SJCRH30 (cell line): ENCODE data around the gene SRP9. TPM values are rescaled to one million over a fixed set of nuclear protein-coding genes. Genes with fewer than 3 reads are reported as not detected.
"Not testable (repeated sequence)": the region's sequence is repeated elsewhere in the genome, so short reads cannot be mapped to it uniquely, and the experiment has no call there.

Source experiments
- DNase-seq, 2 experiments: peaks; one replicate each; pipeline ENCODE4 v3.0.0-alpha.2; 2015 to 2020
- H3K27ac ChIP-seq: fragments of 250-450 bp; sonication (Bioruptor Pico); 2 replicates; pipeline ENCODE4 v1.5.1; 2020; ENCODE audit warnings: mild to moderate bottlenecking, moderate library complexity
- H3K27me3 ChIP-seq: fragments of 250-450 bp; sonication (Bioruptor Pico); 2 replicates; pipeline ENCODE4 v1.5.1; 2020; ENCODE audit warnings: mild to moderate bottlenecking, moderate library complexity
- H3K36me3 ChIP-seq: fragments of 250-450 bp; sonication (Bioruptor Pico); 2 replicates; pipeline ENCODE4 v1.5.1; 2020; ENCODE audit warnings: mild to moderate bottlenecking, moderate library complexity
- H3K4me1 ChIP-seq: fragments of 250-450 bp; sonication (Bioruptor Pico); 2 replicates; pipeline ENCODE4 v1.5.1; 2020; ENCODE audit warnings: mild to moderate bottlenecking, moderate library complexity
- H3K4me3 ChIP-seq: fragments of 250-450 bp; sonication (Bioruptor Pico); 2 replicates; pipeline ENCODE4 v1.5.1; 2020; ENCODE audit warnings: mild to moderate bottlenecking, moderate library complexity
- H3K9me3 ChIP-seq: fragments of 250-450 bp; sonication (Bioruptor Pico); replicated peaks from 2 replicates; pipeline ENCODE4 v1.5.1; 2020; ENCODE audit warnings: mild to moderate bottlenecking, moderate library complexity
- total RNA-seq: library from RNA; depleted of rRNA; stranded (reverse); fragments of >200 nt; shearing (Covaris generic); gene quantifications from 2 replicates; pipeline ENCODE4 v1.2.3, GENCODE V29; 2014

The SRP9 gene
- total RNA-seq, 1 experiment from 2014 or later, result 654 TPM

GRCh38 chr1:225812488-225813213 is 35.0 kb downstream of the SRP9 start:
- H3K36me3 ChIP-seq, result no peaks in the 10 kb centered on the region
- no peaks in the 10 kb centered on the region for H3K27me3 ChIP-seq
- no peak for DNase-seq
- H3K4me3 ChIP-seq, result no peak overlapping the region
- H3K27ac ChIP-seq, result no peak overlapping the region
- no peaks in the 10 kb centered on the region for H3K4me1 ChIP-seq
- no peaks in the 10 kb centered on the region for H3K9me3 ChIP-seq

- no peaks in the 10 kb centered on the region for H3K27me3 ChIP-seq
- no peaks in the 10 kb centered on the region for H3K4me1 ChIP-seq
- DNase-seq, result no peak
- no peak overlapping the region for H3K27ac ChIP-seq
- no peaks in the 10 kb centered on the region for H3K36me3 ChIP-seq
- H3K4me3 ChIP-seq, result no peak overlapping the region
- no peaks in the 10 kb centered on the region for H3K9me3 ChIP-seq
These were observed 35.8 kb downstream of the SRP9 start for GRCh38 chr1:225813214-225813964.

GRCh38 chr1:225814381-225814780 is 36.8 kb downstream of the SRP9 start:
- Histone ChIP-seq H3K9me3 (no peaks in the 10 kb centered on the region), H3K36me3 (no peaks in the 10 kb centered on the region), H3K4me1 (no peaks in the 10 kb centered on the region), H3K4me3 (no peak overlapping the region), H3K27ac (no peak overlapping the region), H3K27me3 (no peaks in the 10 kb centered on the region)
- DNase-seq, result no peak

- not testable (repeated sequence) for DNase-seq, H3K4me3 ChIP-seq, H3K27ac ChIP-seq, H3K36me3 ChIP-seq, H3K9me3 ChIP-seq, H3K4me1 ChIP-seq, H3K27me3 ChIP-seq
These were observed 37.5 kb downstream of the SRP9 start for GRCh38 chr1:225815090-225815489.

GRCh38 chr1:225815526-225816178 is 38.0 kb downstream of the SRP9 start:
- Histone ChIP-seq H3K27ac (no peak overlapping the region), H3K4me1 (no peaks in the 10 kb centered on the region)
- DNase-seq, result no peak

GRCh38 chr1:225816643-225817538 is 39.3 kb downstream of the SRP9 start:
- Histone ChIP-seq H3K4me3 (no peak overlapping the region), H3K27ac (no peak overlapping the region), H3K4me1 (no peaks in the 10 kb centered on the region), H3K27me3 (no peaks in the 10 kb centered on the region), H3K36me3 (no peaks in the 10 kb centered on the region), H3K9me3 (no peaks in the 10 kb centered on the region)
- no peak for DNase-seq

More at GRCh38 chr1:225815526-225816178, 38.0 kb downstream of the SRP9 start:
- no peaks in the 10 kb centered on the region for H3K36me3 ChIP-seq
- no peaks in the 10 kb centered on the region for H3K9me3 ChIP-seq
- no peaks in the 10 kb centered on the region for H3K27me3 ChIP-seq
- no peak overlapping the region for H3K4me3 ChIP-seq

GRCh38 chr1:225817611-225818061 is 40.0 kb downstream of the SRP9 start:
- no peaks in the 10 kb centered on the region for H3K36me3 ChIP-seq
- no peak for DNase-seq
- H3K27ac ChIP-seq, result no peak overlapping the region
- H3K4me1 ChIP-seq, result no peaks in the 10 kb centered on the region
- no peak overlapping the region for H3K4me3 ChIP-seq
- H3K27me3 ChIP-seq, result no peaks in the 10 kb centered on the region
- H3K9me3 ChIP-seq, result no peaks in the 10 kb centered on the region

- no peaks in the 10 kb centered on the region for H3K27me3 ChIP-seq
- H3K9me3 ChIP-seq, result no peaks in the 10 kb centered on the region
- H3K27ac ChIP-seq, result no peak overlapping the region
- H3K4me3 ChIP-seq, result no peak overlapping the region
- H3K36me3 ChIP-seq, result no peaks in the 10 kb centered on the region
- DNase-seq, result no peak
- H3K4me1 ChIP-seq, result no peaks in the 10 kb centered on the region
These were observed 40.6 kb downstream of the SRP9 start for GRCh38 chr1:225818229-225818628.

- no peaks in the 10 kb centered on the region for H3K36me3 ChIP-seq
- no peak for DNase-seq
- H3K9me3 ChIP-seq, result no peaks in the 10 kb centered on the region
- H3K27me3 ChIP-seq, result no peaks in the 10 kb centered on the region
- no peak overlapping the region for H3K27ac ChIP-seq
- H3K4me3 ChIP-seq, result no peak overlapping the region
- H3K4me1 ChIP-seq, result no peaks in the 10 kb centered on the region
These were observed 41.9 kb downstream of the SRP9 start for GRCh38 chr1:225819346-225820192.

GRCh38 chr1:225820522-225821120 is 43.0 kb downstream of the SRP9 start:
- no peaks in the 10 kb centered on the region for H3K36me3 ChIP-seq
- no peak overlapping the region for H3K4me3 ChIP-seq
- DNase-seq, result no peak
- H3K4me1 ChIP-seq, result no peaks in the 10 kb centered on the region
- H3K27me3 ChIP-seq, result no peaks in the 10 kb centered on the region
- H3K27ac ChIP-seq, result no peak overlapping the region
- H3K9me3 ChIP-seq, result no peaks in the 10 kb centered on the region

GRCh38 chr1:225822655-225823403 is 45.2 kb downstream of the SRP9 start:
- H3K4me1 ChIP-seq, result no peaks in the 10 kb centered on the region
- no peaks in the 10 kb centered on the region for H3K9me3 ChIP-seq
- H3K27me3 ChIP-seq, result no peaks in the 10 kb centered on the region
- no peaks in the 10 kb centered on the region for H3K36me3 ChIP-seq
- DNase-seq, result no peak
- H3K27ac ChIP-seq, result no peak overlapping the region
- H3K4me3 ChIP-seq, result no peak overlapping the region

GRCh38 chr1:225823811-225824261 is 46.2 kb downstream of the SRP9 start:
- Histone ChIP-seq H3K4me1 (no peaks in the 10 kb centered on the region), H3K4me3 (no peak overlapping the region), H3K9me3 (no peaks in the 10 kb centered on the region), H3K36me3 (no peaks in the 10 kb centered on the region), H3K27me3 (no peaks in the 10 kb centered on the region), H3K27ac (no peak overlapping the region)
- DNase-seq, result no peak

- no peak for DNase-seq
- Histone ChIP-seq H3K4me3 (no peak overlapping the region), H3K27ac (no peak overlapping the region), H3K36me3 (no peaks in the 10 kb centered on the region), H3K27me3 (no peaks in the 10 kb centered on the region), H3K4me1 (no peaks in the 10 kb centered on the region), H3K9me3 (no peaks in the 10 kb centered on the region)
These were observed 46.9 kb downstream of the SRP9 start for GRCh38 chr1:225824533-225824941.
